ENCODE results near the gene SLC41A1. TPM values are rescaled to one million over a fixed set of nuclear protein-coding genes. Genes with fewer than 3 reads are reported as not detected.
A peak's percentile ranks its signal among the peaks of the same experiment; 100 is the strongest.
"Not testable (repeated sequence)": the region's sequence is repeated elsewhere in the genome, so short reads cannot be mapped to it uniquely, and the experiment has no call there.

The SLC41A1 gene
- total RNA-seq (2012; rRNA removed) = 14.4 and 16.7 TPM in 2 replicates

GRCh38 chr1:205812878-205813754 is at the start of gene SLC41A1:
SLC41A1 (minus strand) TSS chr1:205813198; CDS start chr1:205810441, 2,757 bp downstream.
- Histone ChIP-seq H3K9me3 (replicated peaks; ENCODE audit: low read length) (no peaks in the 10 kb centered on the region), H3K36me3 (ENCODE audit: insufficient read depth, low read length) (peaks cover 21% of the 10 kb centered on the region), H3K9ac (ENCODE audit: low read depth, low read length) (peak within 1 kb of the TSS; percentile 90), H3K4me3 (ENCODE audit: low read length) (peak within 1 kb of the TSS; percentile 95), H3K27me3 (ENCODE audit: control insufficient read depth, insufficient read depth, low read length) (no peaks in the 10 kb centered on the region), H3K4me2 (ENCODE audit: low read length) (peak within 1 kb of the TSS; percentile 99), H3K4me1 (ENCODE audit: control insufficient read depth, insufficient read depth, low read length) (peaks cover 31% of the 10 kb centered on the region)

- no peak overlapping the region for H3K4me3 ChIP-seq (ENCODE audit: low read length)
- no peak overlapping the region for H3K4me2 ChIP-seq (ENCODE audit: low read length)
- no peaks in the 10 kb centered on the region for H3K27me3 ChIP-seq (ENCODE audit: control insufficient read depth, insufficient read depth, low read length)
- no peaks in the 10 kb centered on the region for H3K4me1 ChIP-seq (ENCODE audit: control insufficient read depth, insufficient read depth, low read length)
- H3K9ac ChIP-seq (ENCODE audit: low read depth, low read length) = no peak overlapping the region
- no peaks in the 10 kb centered on the region for H3K9me3 ChIP-seq (replicated peaks; ENCODE audit: low read length)
- H3K36me3 ChIP-seq (ENCODE audit: insufficient read depth, low read length) = no peaks in the 10 kb centered on the region
These were observed 48.5 kb upstream of the SLC41A1 start for GRCh38 chr1:205861540-205861939.

DNA sequence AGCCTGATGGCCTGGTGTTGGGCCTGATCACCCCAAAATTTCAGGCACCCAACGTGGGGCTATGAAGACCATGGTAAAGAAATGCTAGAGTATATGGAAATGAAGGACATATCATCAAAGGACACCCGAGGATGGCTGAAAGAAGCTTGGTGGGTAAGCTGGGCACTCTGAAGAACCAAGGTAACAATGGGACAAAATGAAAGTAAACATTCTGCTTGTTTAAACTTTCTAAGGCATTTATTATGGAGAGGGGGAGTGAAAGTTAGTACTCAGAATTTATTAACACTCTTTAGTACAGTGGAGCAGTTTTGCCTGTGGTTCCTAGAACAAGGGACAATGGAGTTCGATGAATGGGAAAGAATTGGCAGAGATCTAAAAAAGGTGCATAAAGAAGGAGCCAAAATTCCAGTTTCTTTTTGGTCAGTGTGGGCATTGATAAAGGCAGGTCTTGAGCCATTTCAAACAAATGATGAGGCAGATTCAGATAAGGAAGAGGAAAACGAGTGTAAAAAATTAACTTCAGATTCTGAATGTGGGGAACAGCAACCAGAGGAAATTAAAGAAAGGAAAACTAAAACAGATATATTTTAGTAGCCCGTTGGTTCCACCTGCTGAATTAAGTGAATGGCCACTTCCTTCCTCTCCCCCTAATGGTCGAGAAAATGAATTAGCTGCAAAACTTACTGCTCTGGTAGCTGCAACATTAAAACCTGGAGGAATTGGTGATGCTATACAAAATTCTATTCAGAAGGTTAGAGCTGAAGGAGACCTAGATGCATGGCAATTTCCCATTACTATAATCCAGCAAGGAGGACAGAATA is 45.4 kb upstream of the SLC41A1 start:
- H3K9me3 ChIP-seq (replicated peaks; ENCODE audit: low read length) = no peaks in the 10 kb centered on the region
- no peaks in the 10 kb centered on the region for H3K27me3 ChIP-seq (ENCODE audit: control insufficient read depth, insufficient read depth, low read length)
- H3K4me1 ChIP-seq (ENCODE audit: control insufficient read depth, insufficient read depth, low read length) = no peaks in the 10 kb centered on the region
- no peak overlapping the region for H3K4me3 ChIP-seq (ENCODE audit: low read length)
- no peaks in the 10 kb centered on the region for H3K36me3 ChIP-seq (ENCODE audit: insufficient read depth, low read length)
- H3K9ac ChIP-seq (ENCODE audit: low read depth, low read length) = no peak overlapping the region
- H3K4me2 ChIP-seq (ENCODE audit: low read length) = no peak overlapping the region

DNA sequence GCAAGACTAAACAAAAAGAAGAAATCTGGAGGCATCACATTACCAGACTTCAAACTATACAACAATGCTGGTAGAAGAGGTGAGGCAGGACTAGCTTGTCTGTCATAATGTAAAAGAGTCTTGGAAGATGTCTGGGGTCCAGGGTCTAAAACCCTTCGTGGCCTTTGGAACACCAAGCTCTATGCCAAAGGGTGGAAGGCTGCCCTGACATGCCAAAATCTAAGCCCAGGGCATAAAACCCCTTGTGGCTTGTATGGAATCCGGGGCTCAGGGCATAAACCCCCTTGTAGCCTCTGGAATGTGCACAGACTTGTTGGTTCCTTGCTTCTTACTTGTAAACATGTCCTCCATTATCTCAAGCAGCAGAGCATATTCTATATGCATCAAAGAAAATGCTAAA is 44.5 kb upstream of the SLC41A1 start:
- H3K36me3 ChIP-seq (ENCODE audit: insufficient read depth, low read length); H3K4me1 ChIP-seq (ENCODE audit: control insufficient read depth, insufficient read depth, low read length); H3K4me2 ChIP-seq (ENCODE audit: low read length); H3K4me3 ChIP-seq (ENCODE audit: low read length); H3K9me3 ChIP-seq (replicated peaks; ENCODE audit: low read length); H3K27me3 ChIP-seq (ENCODE audit: control insufficient read depth, insufficient read depth, low read length); H3K9ac ChIP-seq (ENCODE audit: low read depth, low read length): not testable (repeated sequence)

- no peak overlapping the region for H3K9ac ChIP-seq (ENCODE audit: low read depth, low read length)
- H3K4me3 ChIP-seq (ENCODE audit: low read length) = no peak overlapping the region
- H3K9me3 ChIP-seq (replicated peaks; ENCODE audit: low read length) = no peaks in the 10 kb centered on the region
- H3K36me3 ChIP-seq (ENCODE audit: insufficient read depth, low read length) = no peaks in the 10 kb centered on the region
- H3K4me1 ChIP-seq (ENCODE audit: control insufficient read depth, insufficient read depth, low read length) = no peaks in the 10 kb centered on the region
- H3K4me2 ChIP-seq (ENCODE audit: low read length) = no peak overlapping the region
- no peaks in the 10 kb centered on the region for H3K27me3 ChIP-seq (ENCODE audit: control insufficient read depth, insufficient read depth, low read length)
These were observed 43.4 kb upstream of the SLC41A1 start for GRCh38 chr1:205856433-205856832.

DNA sequence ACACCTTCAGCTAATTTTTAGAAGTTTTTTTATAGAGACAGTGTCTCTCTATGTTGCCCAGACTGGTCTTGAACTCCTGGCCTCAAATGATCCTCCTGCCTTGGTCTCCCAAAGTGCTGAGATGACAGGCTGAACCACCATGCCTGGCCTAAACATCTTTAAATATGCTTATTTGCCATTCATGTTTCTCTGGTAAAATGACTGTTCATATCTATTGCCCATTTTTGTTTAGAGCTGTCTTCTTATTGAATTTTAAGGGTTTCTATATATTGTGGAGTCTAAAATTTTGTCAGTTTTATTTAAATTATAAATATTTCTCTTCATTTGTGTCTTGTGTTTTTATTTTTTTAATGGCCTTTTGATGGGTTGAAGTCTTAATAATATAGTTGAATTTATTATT is 40.0 kb upstream of the SLC41A1 start:
- Histone ChIP-seq H3K4me1 (ENCODE audit: control insufficient read depth, insufficient read depth, low read length) (no peaks in the 10 kb centered on the region), H3K36me3 (ENCODE audit: insufficient read depth, low read length) (no peaks in the 10 kb centered on the region), H3K9me3 (replicated peaks; ENCODE audit: low read length) (no peaks in the 10 kb centered on the region), H3K27me3 (ENCODE audit: control insufficient read depth, insufficient read depth, low read length) (no peaks in the 10 kb centered on the region), H3K4me3 (ENCODE audit: low read length) (no peak overlapping the region), H3K4me2 (ENCODE audit: low read length) (no peak overlapping the region), H3K9ac (ENCODE audit: low read depth, low read length) (no peak overlapping the region)

- Histone ChIP-seq H3K9ac (ENCODE audit: low read depth, low read length) (no peak overlapping the region), H3K4me1 (ENCODE audit: control insufficient read depth, insufficient read depth, low read length) (no peaks in the 10 kb centered on the region), H3K9me3 (replicated peaks; ENCODE audit: low read length) (no peaks in the 10 kb centered on the region), H3K4me3 (ENCODE audit: low read length) (no peak overlapping the region), H3K4me2 (ENCODE audit: low read length) (no peak overlapping the region), H3K27me3 (ENCODE audit: control insufficient read depth, insufficient read depth, low read length) (no peaks in the 10 kb centered on the region), H3K36me3 (ENCODE audit: insufficient read depth, low read length) (no peaks in the 10 kb centered on the region)
These were observed 39.0 kb upstream of the SLC41A1 start for GRCh38 chr1:205851993-205852392.

DNA sequence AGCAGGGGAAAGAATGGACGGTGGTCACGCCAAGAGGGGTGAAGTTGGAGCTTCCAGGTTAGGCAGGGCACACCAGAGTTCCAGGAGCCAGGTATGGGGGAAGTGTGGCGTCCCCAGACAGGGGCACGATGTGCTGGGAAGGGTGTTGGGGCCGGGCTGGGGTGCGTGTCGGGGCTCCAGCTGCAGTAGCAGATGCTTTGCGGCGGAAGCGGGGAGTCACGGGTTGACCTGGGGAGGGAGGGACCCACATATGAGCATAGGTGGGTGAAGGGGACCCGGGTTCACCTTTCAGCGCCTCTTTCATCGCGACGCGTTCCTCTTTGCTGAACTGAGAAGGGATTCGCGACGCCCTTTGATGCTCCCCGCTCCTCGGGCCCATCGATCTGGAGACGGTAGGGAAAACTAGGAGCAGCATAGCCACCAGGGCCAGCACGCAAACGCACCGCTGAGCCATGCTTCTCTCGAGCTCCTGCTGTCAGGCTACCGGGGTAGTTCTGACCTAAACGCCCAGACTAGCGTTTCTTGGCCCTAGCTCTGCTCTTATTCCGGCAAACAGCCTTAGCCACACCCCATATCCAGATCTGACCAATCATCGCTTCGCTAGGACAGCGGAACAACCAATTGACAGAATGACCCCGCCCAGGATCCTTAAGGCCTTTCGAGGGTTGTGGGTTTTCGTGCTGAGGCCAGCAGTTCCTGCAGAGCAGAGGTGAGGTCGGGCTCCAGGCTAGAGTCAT is 36.8 kb upstream of the SLC41A1 start, which contains the start of gene PM20D1:
Gene PM20D1, minus strand, starts transcription at position 514 of the 737 bp plus-strand sequence. Its CDS starts 60 bp downstream, at position 454.
- Histone ChIP-seq H3K27me3 (ENCODE audit: control insufficient read depth, insufficient read depth, low read length) (no peaks in the 10 kb centered on the region), H3K36me3 (ENCODE audit: insufficient read depth, low read length) (no peaks in the 10 kb centered on the region), H3K4me1 (ENCODE audit: control insufficient read depth, insufficient read depth, low read length) (no peaks in the 10 kb centered on the region), H3K4me2 (ENCODE audit: low read length) (peak within 1 kb of the TSS; percentile 78), H3K9me3 (replicated peaks; ENCODE audit: low read length) (no peaks in the 10 kb centered on the region), H3K9ac (ENCODE audit: low read depth, low read length) (no peak within 1 kb of the TSS), H3K4me3 (ENCODE audit: low read length) (no peak within 1 kb of the TSS)

DNA sequence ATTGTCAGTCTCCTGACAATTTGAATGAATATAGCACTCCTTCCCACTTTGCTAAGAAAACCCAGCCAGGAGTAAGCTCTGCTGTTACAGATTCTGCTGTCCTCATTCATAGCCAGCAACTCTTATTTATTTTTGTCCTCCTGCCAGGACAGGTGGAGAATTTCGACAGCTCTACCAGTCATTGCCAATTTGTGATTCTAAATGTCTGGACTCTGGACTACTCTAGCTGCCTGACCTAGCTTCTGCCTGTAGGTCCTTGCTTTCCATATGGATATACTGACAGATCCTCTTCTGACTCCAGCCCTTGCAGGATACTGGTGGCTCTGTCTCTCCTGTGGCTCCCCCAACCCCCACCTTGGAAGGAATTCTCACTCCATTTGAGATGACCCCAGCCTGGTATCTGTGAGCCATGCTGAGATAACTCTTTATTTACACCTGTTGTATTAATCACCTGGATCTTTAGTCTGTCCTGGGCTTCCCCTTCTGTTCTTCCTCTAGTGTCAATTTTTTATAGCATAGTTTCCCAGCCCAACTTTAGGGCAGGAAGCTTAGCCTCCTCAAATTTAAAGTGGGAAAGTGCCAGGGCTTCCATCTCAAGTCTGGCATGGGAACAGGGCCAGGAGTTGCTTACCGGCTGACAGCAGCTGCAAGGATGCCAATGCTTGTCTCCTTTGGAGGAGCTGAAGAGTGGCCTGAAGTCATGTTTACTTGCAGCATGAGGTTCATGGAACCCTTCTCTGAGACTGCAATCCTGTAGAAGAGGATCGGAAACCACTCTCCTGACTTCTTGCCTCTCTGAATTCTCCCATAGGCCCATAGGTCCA is 30.2 kb upstream of the SLC41A1 start:
- no peaks in the 10 kb centered on the region for H3K9me3 ChIP-seq (replicated peaks; ENCODE audit: low read length)
- no peaks in the 10 kb centered on the region for H3K27me3 ChIP-seq (ENCODE audit: control insufficient read depth, insufficient read depth, low read length)
- H3K4me2 ChIP-seq (ENCODE audit: low read length) = no peak overlapping the region
- peaks cover 3% of the 10 kb centered on the region for H3K4me1 ChIP-seq (ENCODE audit: control insufficient read depth, insufficient read depth, low read length)
- H3K4me3 ChIP-seq (ENCODE audit: low read length) = no peak overlapping the region
- H3K9ac ChIP-seq (ENCODE audit: low read depth, low read length) = no peak overlapping the region
- no peaks in the 10 kb centered on the region for H3K36me3 ChIP-seq (ENCODE audit: insufficient read depth, low read length)

DNA sequence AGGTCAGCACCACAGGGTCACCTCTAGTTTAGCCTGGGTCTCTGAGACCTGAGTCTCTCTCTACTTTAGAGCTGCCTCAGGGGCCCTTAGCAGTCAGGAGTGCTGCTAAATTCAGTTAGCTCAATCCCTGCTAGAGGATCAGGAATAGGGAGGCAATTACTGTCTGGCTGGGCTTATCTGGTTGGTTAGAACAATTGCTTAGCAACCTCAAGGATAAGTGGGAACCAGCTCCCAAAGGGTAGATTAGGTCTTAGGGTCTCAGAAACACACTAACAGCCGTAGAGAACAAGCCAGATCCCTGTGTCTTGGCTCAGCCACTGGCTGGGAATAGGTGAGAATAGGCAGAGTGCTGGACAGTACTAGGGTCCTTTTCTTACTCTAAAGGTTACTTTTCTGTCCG is 29.2 kb upstream of the SLC41A1 start:
- Histone ChIP-seq H3K27me3 (ENCODE audit: control insufficient read depth, insufficient read depth, low read length) (no peaks in the 10 kb centered on the region), H3K9ac (ENCODE audit: low read depth, low read length) (no peak overlapping the region), H3K9me3 (replicated peaks; ENCODE audit: low read length) (no peaks in the 10 kb centered on the region), H3K4me1 (ENCODE audit: control insufficient read depth, insufficient read depth, low read length) (peaks cover 7% of the 10 kb centered on the region), H3K36me3 (ENCODE audit: insufficient read depth, low read length) (no peaks in the 10 kb centered on the region), H3K4me2 (ENCODE audit: low read length) (no peak overlapping the region), H3K4me3 (ENCODE audit: low read length) (no peak overlapping the region)
